ENCODE measurements around the gene WWOX.

GRCh38 chr16:78161023-78161729, 61.7 kb downstream of the WWOX start:
- TF ChIP-seq CTCF (IDR thresholded peaks at IDR 0.05; ENCODE audit: extremely low read depth in 1 of 2, insufficient read depth in 1 of 2, low read depth in 1 of 2, low read length in 2 of 2) (no peak), JUN (IDR thresholded peaks at IDR 0.05; ENCODE audit: borderline replicate concordance, insufficient read depth, insufficient read length, low read depth) (no peak), POLR2A (IDR thresholded peaks at IDR 0.05; ENCODE audit: low read depth, low read length) (no peak), EZH2 (IDR thresholded peaks at IDR 0.05; ENCODE audit: borderline replicate concordance, low read depth, low read length, severe bottlenecking) (no peak), POLR2AphosphoS5 (IDR thresholded peaks at IDR 0.05; ENCODE audit: insufficient read depth, low read depth, low read length) (no peak), MAX (IDR thresholded peaks at IDR 0.05; ENCODE audit: insufficient read depth, insufficient read length) (no peak), FOS (IDR thresholded peaks at IDR 0.05; ENCODE audit: borderline replicate concordance, insufficient read depth, low read length) (no peak)
